Natural killer cell (primary cell): ENCODE data around the gene ANKRD11. TPM values are rescaled to one million over a fixed set of nuclear protein-coding genes. Genes with fewer than 3 reads are reported as not detected.
A peak's percentile ranks its signal among the peaks of the same experiment; 100 is the strongest.

Source experiments
- ATAC-seq, 3 donors: fragments of 150-1000 bp in 2 of 3; fragments of 200-7000 bp in 1 of 3; cut with Tn5 transposase; 1 replicate in 1 of 3; 2 replicates in 2 of 3; pipeline ENCODE4 v1.10.0; 2021; ENCODE audit warnings: mild to moderate bottlenecking in 2 of 3, moderate library complexity in 2 of 3
- DNase-seq, 2 donors: peaks; one replicate each; pipeline versions ENCODE4 v3.0.0 to v3.0.0-alpha.2; 2013 to 2021; ENCODE audit warnings: mixed read lengths in 1 of 2
- H3K27ac ChIP-seq: one replicate; pipeline ENCODE4 v1.5.1; 2013; ENCODE audit warnings: mild to moderate bottlenecking, low read length
- H3K27me3 ChIP-seq: one replicate; pipeline ENCODE4 v1.6.1; 2013; ENCODE audit warnings: low read length; ENCODE audit not compliant: control insufficient read depth, insufficient read depth
- H3K36me3 ChIP-seq: one replicate; pipeline ENCODE4 v1.6.1; 2013; ENCODE audit warnings: low read length; ENCODE audit not compliant: control insufficient read depth, insufficient read depth
- H3K4me1 ChIP-seq: one replicate; pipeline ENCODE4 v1.6.1; 2013; ENCODE audit warnings: low read length; ENCODE audit not compliant: control insufficient read depth, insufficient read depth
- H3K4me3 ChIP-seq: one replicate; pipeline ENCODE4 v1.5.1; 2013; ENCODE audit warnings: low read length
- H3K9me3 ChIP-seq: one replicate; pipeline ENCODE4 v1.6.1; 2013; ENCODE audit warnings: low read length; ENCODE audit not compliant: control insufficient read depth, insufficient read depth
- H3K27ac Mint-ChIP-seq, 2 donors: one replicate each; pipeline ENCODE4 v1.8.0; 2022; ENCODE audit warnings: mild to moderate bottlenecking in 2 of 2, mixed read lengths in 2 of 2, moderate library complexity in 1 of 2
- H3K27me3 Mint-ChIP-seq, 2 donors: one replicate each; pipeline ENCODE4 v1.8.0; 2022; ENCODE audit warnings: low read depth in 2 of 2, mixed read lengths in 2 of 2
- H3K36me3 Mint-ChIP-seq: one replicate; pipeline ENCODE4 v1.8.0; 2022; ENCODE audit warnings: mixed read lengths
- H3K4me1 Mint-ChIP-seq, 2 donors: one replicate each; pipeline ENCODE4 v1.8.0; 2022; ENCODE audit warnings: mixed read lengths in 2 of 2
- H3K4me3 Mint-ChIP-seq: one replicate; pipeline ENCODE4 v1.8.0; 2022; ENCODE audit warnings: mild to moderate bottlenecking, moderate library complexity, mixed read lengths
- H3K9me3 Mint-ChIP-seq, 2 donors: one replicate each; pipeline ENCODE4 v1.8.0; 2022; ENCODE audit warnings: mixed read lengths in 2 of 2
- CTCF ChIP-seq: fragments of 200-600 bp; IDR thresholded peaks from one replicate; pipeline ENCODE4 v1.8.0; 2022; ENCODE audit warnings: antibody characterized with exemption
- WGBS: methylation state at CpG from one replicate; pipeline ENCODE4 v1.1.7; 2013; ENCODE audit warnings: missing lambda C conversion rate; ENCODE audit not compliant: insufficient coverage; 5-methylcytosine and 5-hydroxymethylcytosine counted together
- intact Hi-C: fragments of 100-400 bp; cut with micrococcal nuclease; formaldehyde crosslinking; loops from one replicate; pipeline ENCODE4 v1.14.2; 2022
- total RNA-seq, 4 donors: library from RNA; stranded (reverse); fragments of 120-200 nt in 1 of 4; gene quantifications; one replicate each; pipeline versions ENCODE4 v1.2.3 to v1.2.4, GENCODE V29; 2013 to 2022

ANKRD11 gene
- total RNA-seq, 3 donors from 2014 or later (not counting 1 experiment from before 2014, with no cell fraction given) = 230 to 299 (median 287) TPM

DNA sequence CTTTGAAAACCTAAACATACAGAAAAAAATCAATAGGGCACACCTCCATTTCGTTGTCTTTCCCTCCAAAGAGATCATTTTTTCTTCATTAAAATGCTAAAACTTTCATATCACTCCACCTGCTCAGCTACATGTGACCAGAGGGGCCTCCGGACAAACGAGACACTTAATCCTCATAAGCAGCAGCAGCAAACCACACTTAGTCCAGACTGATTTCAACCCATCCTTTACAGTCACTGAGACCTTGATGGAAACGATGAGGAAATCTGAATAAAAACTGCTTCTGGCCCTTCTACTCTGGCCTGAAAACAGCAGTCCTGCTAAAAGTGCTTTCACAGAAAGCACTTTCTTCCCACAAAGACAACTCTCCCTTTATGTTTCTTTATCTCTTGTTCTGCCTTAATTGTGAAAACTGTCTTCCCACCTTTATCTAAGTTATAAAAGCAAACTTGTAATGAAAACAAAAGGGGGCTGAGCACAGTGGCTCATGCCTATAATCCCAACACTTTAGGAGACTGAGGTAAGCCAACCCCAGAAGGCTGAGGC is 4.6 kb downstream of the ANKRD11 start:
- no peak for DNase-seq
- H3K4me3 ChIP-seq = no peak overlapping the region
- Mint-ChIP-seq H3K4me1 (peaks cover 76 to 86% of the 10 kb centered on the region in 2 donors), H3K27ac (peak overlapping the region; percentile 84 to 90), H3K36me3 (no peaks in the 10 kb centered on the region), H3K9me3 (no peaks in the 10 kb centered on the region), H3K27me3 (no peaks in the 10 kb centered on the region), H3K4me3 (peak overlapping the region; percentile 90)
- 45% methylated on average over 4 of the region's 4 CpGs for WGBS
- no peaks in the 10 kb centered on the region for H3K27me3 ChIP-seq
- H3K9me3 ChIP-seq = no peaks in the 10 kb centered on the region
- peak overlapping the region; percentile 19 for H3K27ac ChIP-seq
- TF ChIP-seq CTCF = no peak
- H3K36me3 ChIP-seq = no peaks in the 10 kb centered on the region
- intact Hi-C loops = loop anchor here (1.0 to 5.0 kb wide), 5 partner anchors 9 to 153 kb away; no protein-coding TSS in a partner anchor
- peaks cover 69% of the 10 kb centered on the region for H3K4me1 ChIP-seq
- ATAC-seq = no peak

GRCh38 chr16:89484923-89485679 is 5.3 kb downstream of the ANKRD11 start:
- Histone ChIP-seq H3K36me3 (no peaks in the 10 kb centered on the region), H3K9me3 (no peaks in the 10 kb centered on the region), H3K27ac (peak overlapping the region; percentile 19), H3K27me3 (no peaks in the 10 kb centered on the region), H3K4me3 (no peak overlapping the region), H3K4me1 (peaks cover 74% of the 10 kb centered on the region)
- WGBS = 16% methylated on average over 8 of the region's 11 CpGs
- ATAC-seq (peak in 2 of 3 donors; percentile 10 to 12), DNase-seq (peak in 1 of 2 donors; percentile 64)
- no peaks in the 10 kb centered on the region for H3K9me3 Mint-ChIP-seq
- H3K36me3 Mint-ChIP-seq = no peaks in the 10 kb centered on the region
- TF ChIP-seq CTCF = no peak
- H3K4me3 Mint-ChIP-seq = peak overlapping the region; percentile 90
- H3K27me3 Mint-ChIP-seq = no peaks in the 10 kb centered on the region
- H3K4me1 Mint-ChIP-seq = peaks cover 81 to 87% of the 10 kb centered on the region in 2 donors
- intact Hi-C loops = loop anchor here (1.0 to 5.0 kb wide), 5 partner anchors 9 to 153 kb away; no protein-coding TSS in a partner anchor
- peak overlapping the region; percentile 84 to 90 for H3K27ac Mint-ChIP-seq

DNA sequence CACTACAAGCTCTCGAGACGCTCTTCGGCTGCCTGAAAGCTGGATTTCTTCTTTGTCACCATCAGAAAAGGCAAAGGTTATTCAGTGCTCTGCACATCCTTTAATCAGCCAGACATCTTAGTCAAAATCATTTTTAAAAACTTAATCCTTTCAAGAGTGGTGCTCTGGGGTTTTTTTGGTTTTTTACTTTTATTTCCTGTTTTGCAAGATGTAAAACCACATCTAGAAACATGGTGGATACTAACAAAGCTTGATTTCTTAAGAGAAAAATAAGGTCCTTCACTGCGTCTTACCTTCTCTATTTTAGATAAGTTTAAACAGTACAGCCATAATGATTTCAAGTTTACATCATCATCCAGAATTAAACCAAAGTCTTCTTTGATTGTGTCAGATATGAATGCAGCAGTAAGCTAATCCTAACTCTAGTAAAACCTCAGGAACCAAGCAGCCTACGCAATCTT is 6.3 kb downstream of the ANKRD11 start:
- H3K27me3 ChIP-seq = no peaks in the 10 kb centered on the region
- Mint-ChIP-seq H3K36me3 (no peaks in the 10 kb centered on the region), H3K9me3 (no peaks in the 10 kb centered on the region), H3K27ac (peak overlapping the region; percentile 84 to 90), H3K4me3 (peak overlapping the region; percentile 90), H3K4me1 (peaks cover 81 to 86% of the 10 kb centered on the region in 2 donors), H3K27me3 (no peaks in the 10 kb centered on the region)
- H3K4me1 ChIP-seq = peaks cover 78% of the 10 kb centered on the region
- ATAC-seq = peak; percentile 32 to 59 (median 46)
- H3K27ac ChIP-seq = peak overlapping the region; percentile 19
- no peaks in the 10 kb centered on the region for H3K36me3 ChIP-seq
- WGBS = 13% methylated on average over 5 of the region's 5 CpGs
- TF ChIP-seq CTCF = no peak
- no peak overlapping the region for H3K4me3 ChIP-seq
- DNase-seq = peak in 1 of 2 donors; percentile 77
- H3K9me3 ChIP-seq = no peaks in the 10 kb centered on the region
- intact Hi-C loops = loop anchor here (2.0 kb wide), 2 partner anchors 31 to 125 kb away; no protein-coding TSS in a partner anchor
